ENCODE results near the gene PFAS.

DNA sequence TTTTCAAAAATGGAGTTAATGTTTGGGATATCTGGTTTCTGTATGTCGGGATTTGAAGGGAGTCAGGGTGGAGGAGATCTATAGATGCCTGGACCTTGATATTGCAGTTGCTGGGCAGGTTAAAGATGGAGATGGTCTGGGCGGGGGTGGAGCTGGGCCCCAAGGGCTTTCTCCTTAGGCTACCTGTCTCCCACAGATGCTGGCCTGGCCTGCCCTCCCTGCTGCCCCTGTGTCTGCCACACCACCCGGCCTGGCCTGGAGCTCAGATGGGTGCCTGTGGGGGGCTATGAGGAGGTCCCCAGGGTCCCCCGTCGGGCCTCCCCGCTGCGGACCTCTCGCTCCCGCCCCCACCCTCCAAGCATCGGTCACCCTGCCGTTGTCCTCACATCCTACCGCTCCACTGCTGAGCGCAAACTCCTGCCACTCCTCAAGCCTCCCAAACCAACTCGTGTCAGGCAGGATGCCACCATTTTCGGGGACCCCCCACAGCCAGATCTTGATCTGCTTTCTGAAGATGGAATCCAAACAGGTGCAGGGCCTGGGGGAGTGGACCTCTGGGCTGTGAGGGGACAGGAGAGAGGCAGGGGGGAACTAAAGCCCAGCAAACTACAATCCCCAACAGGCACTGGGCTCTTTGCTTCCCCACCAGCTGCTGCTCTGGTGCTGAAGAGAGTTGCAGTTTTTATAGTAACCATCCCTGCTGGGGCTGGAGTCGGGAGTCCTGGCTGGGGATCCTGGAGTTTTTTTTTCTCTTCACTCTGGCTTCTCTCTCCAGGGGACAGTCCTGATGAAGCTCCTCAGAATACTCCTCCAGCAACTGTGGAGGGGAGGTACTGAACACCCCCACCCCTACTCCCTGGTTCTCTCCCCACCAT lies 63.9 kb downstream of the PFAS start:
- no peak for TF ChIP-seq ZNF274 (IDR thresholded peaks at IDR 0.05; ENCODE audit: borderline replicate concordance, extremely low read depth, low read length)
- TF ChIP-seq, protein P1, sequence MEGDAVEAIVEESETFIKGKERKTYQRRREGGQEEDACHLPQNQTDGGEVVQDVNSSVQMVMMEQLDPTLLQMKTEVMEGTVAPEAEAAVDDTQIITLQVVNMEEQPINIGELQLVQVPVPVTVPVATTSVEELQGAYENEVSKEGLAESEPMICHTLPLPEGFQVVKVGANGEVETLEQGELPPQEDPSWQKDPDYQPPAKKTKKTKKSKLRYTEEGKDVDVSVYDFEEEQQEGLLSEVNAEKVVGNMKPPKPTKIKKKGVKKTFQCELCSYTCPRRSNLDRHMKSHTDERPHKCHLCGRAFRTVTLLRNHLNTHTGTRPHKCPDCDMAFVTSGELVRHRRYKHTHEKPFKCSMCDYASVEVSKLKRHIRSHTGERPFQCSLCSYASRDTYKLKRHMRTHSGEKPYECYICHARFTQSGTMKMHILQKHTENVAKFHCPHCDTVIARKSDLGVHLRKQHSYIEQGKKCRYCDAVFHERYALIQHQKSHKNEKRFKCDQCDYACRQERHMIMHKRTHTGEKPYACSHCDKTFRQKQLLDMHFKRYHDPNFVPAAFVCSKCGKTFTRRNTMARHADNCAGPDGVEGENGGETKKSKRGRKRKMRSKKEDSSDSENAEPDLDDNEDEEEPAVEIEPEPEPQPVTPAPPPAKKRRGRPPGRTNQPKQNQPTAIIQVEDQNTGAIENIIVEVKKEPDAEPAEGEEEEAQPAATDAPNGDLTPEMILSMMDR (IDR thresholded peaks at IDR 0.05; ENCODE audit: control extremely low read depth in 1 of 3, insufficient read depth in 1 of 3, low read depth in 1 of 3, low read length in 3 of 3), result no peak
- TF ChIP-seq SRF (IDR thresholded peaks at IDR 0.05; ENCODE audit: low read depth, low read length), result no peak
- TF ChIP-seq POLR2A (IDR thresholded peaks at IDR 0.05; ENCODE audit: control extremely low read depth in 1 of 2, low read depth in 2 of 2, low read length in 2 of 2), result no peak
- TF ChIP-seq HDAC6 (IDR thresholded peaks at IDR 0.05; ENCODE audit: low read depth, low read length), result no peak
- no peak for TF ChIP-seq BACH1 (IDR thresholded peaks at IDR 0.05; ENCODE audit: low read length)
- no peak for TF ChIP-seq EP300 (IDR thresholded peaks at IDR 0.05; ENCODE audit: borderline replicate concordance in 1 of 2, low read depth in 2 of 2, low read length in 2 of 2)
- no peak for TF ChIP-seq SIN3A (conservative IDR thresholded peaks at IDR 0.05 in 1 of 2, IDR thresholded peaks at IDR 0.05 in 1 of 2; ENCODE audit: low read depth in 1 of 2, low read length in 2 of 2)
- no peak for TF ChIP-seq TBP (IDR thresholded peaks at IDR 0.05; ENCODE audit: low read depth, low read length)
- no peak for TF ChIP-seq HDAC2 (IDR thresholded peaks at IDR 0.05; ENCODE audit: borderline replicate concordance in 1 of 2, low read depth in 2 of 2, low read length in 2 of 2)
